NT2/D1 (cell line): Measurements from ENCODE around the gene INPP4B.

Experiments used
- DNase-seq: peaks from one replicate; pipeline ENCODE4 v3.0.0-alpha.2; 2011; ENCODE audit warnings: low read depth, low spot score
- H3K27me3 ChIP-seq: 2 replicates; pipeline ENCODE4 v1.6.0; 2011; ENCODE audit warnings: mild to moderate bottlenecking; ENCODE audit not compliant: insufficient read length, insufficient read depth
- H3K36me3 ChIP-seq: 2 replicates; pipeline ENCODE4 v1.6.1; 2011; ENCODE audit warnings: mild to moderate bottlenecking, low read length, mixed read lengths; ENCODE audit not compliant: insufficient read depth, insufficient read length
- H3K4me1 ChIP-seq: 2 replicates; pipeline ENCODE4 v1.5.1; 2011; ENCODE audit not compliant: insufficient read depth, insufficient read length
- H3K4me3 ChIP-seq: 2 replicates; pipeline ENCODE4 v1.5.1; 2011; ENCODE audit warnings: low read depth; ENCODE audit not compliant: insufficient read length
- H3K9ac ChIP-seq: 2 replicates; pipeline ENCODE4 v1.6.0; 2011; ENCODE audit warnings: low read depth; ENCODE audit not compliant: insufficient read length
- H3K9me3 ChIP-seq: 2 replicates; pipeline ENCODE4 v1.5.1; 2011; ENCODE audit warnings: mild to moderate bottlenecking, low read length; ENCODE audit not compliant: insufficient read depth
- SUZ12 ChIP-seq: IDR thresholded peaks from 2 replicates; pipeline ENCODE4 v1.6.1; 2011; ENCODE audit not compliant: insufficient read length, insufficient read depth; ENCODE audit errors: extremely low read depth
- YY1 ChIP-seq: IDR thresholded peaks from 2 replicates; pipeline ENCODE4 v1.6.1; 2011; ENCODE audit not compliant: insufficient read length, insufficient read depth
- ZNF274 ChIP-seq: IDR thresholded peaks from 2 replicates; pipeline ENCODE4 v1.6.1; 2011; ENCODE audit warnings: mild to moderate bottlenecking, low read depth, low read length

The INPP4B gene

DNA sequence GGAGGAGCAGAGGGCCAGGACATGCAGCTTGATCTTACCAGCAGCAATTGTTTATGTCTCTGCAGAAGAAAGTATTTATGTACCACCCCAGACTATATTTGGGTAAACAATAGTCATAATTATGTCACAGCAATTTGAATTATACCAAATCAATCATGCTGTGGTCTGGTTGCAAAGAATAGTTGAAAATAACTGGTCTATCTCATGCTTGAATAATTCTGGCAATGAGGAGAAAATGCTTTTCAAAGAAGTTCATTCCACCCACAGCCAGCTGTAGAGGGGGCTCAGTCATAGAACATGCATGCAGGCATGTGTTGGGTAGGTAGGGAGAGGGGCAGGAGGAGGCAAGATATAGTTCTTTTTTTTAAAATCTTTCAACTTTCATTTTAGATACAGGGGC, 810.5 kb downstream of the INPP4B start:
- Histone ChIP-seq H3K4me1 (no peaks in the 10 kb centered on the region), H3K4me3 (no peak overlapping the region), H3K9me3 (no peaks in the 10 kb centered on the region), H3K36me3 (no peaks in the 10 kb centered on the region), H3K9ac (no peak overlapping the region), H3K27me3 (no peaks in the 10 kb centered on the region)
- no peak for DNase-seq
- no peak for TF ChIP-seq SUZ12
- no peak for TF ChIP-seq YY1

DNA sequence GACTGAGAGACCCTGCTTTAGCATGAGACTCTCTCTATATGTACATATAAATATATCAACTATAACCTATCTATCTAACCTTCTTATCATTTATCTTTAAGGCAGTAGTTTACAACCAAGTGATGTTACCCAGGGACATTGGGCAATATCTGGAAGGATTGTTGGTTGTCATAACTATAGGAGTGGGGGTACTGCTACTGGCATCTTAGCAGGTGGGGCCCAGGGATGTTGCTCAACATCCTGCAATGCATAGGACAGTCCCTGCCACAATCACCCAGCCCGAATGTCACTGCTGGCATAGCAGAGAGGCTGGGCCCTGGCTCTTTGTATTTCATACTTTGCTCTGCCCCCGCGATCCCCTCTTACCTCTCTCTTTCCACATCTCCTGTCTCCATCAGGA, 812.0 kb downstream of the INPP4B start:
- H3K36me3 ChIP-seq: no peaks in the 10 kb centered on the region
- H3K4me1 ChIP-seq: no peaks in the 10 kb centered on the region
- H3K9me3 ChIP-seq: no peaks in the 10 kb centered on the region
- no peak overlapping the region for H3K4me3 ChIP-seq
- TF ChIP-seq ZNF274: no peak
- no peak for TF ChIP-seq YY1
- no peak for TF ChIP-seq SUZ12
- DNase-seq: no peak
- H3K9ac ChIP-seq: no peak overlapping the region
- no peaks in the 10 kb centered on the region for H3K27me3 ChIP-seq

- Histone ChIP-seq H3K4me1 (no peaks in the 10 kb centered on the region), H3K9me3 (no peaks in the 10 kb centered on the region), H3K36me3 (no peaks in the 10 kb centered on the region), H3K9ac (no peak overlapping the region), H3K4me3 (no peak overlapping the region), H3K27me3 (no peaks in the 10 kb centered on the region)
- DNase-seq: no peak
- no peak for TF ChIP-seq SUZ12
- TF ChIP-seq YY1: no peak
- no peak for TF ChIP-seq ZNF274
Measured at GRCh38 chr4:142030010-142030409, 816.1 kb downstream of the INPP4B start.

DNA sequence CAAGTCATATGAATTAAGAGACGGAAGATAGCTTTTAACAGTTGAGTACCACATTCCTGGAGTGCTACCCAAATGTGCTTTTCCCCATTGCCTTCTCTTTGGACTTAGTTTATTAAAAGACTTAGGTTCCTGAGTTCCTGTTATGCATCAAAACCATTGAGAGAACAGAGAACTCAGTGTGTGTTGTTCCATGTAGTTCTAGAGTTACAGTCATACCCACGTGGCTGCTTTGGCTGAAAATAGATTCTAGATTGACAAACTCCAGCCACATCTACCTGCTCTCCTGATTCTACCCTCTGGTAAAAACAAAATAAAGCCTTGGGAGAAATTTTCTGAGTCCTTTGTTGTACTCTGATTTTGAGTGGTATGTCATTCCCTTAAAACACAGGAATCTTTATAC, 824.3 kb downstream of the INPP4B start:
- H3K4me3 ChIP-seq: no peak overlapping the region
- DNase-seq: no peak
- TF ChIP-seq YY1 (no peak), SUZ12 (no peak), ZNF274 (no peak)

GRCh38 chr4:142021181-142021580, 824.9 kb downstream of the INPP4B start:
- DNase-seq: no peak
- no peaks in the 10 kb centered on the region for H3K36me3 ChIP-seq
- TF ChIP-seq ZNF274 (no peak), YY1 (no peak), SUZ12 (no peak)
- H3K4me1 ChIP-seq: no peaks in the 10 kb centered on the region
- H3K4me3 ChIP-seq: no peak overlapping the region
- no peaks in the 10 kb centered on the region for H3K27me3 ChIP-seq
- H3K9me3 ChIP-seq: no peaks in the 10 kb centered on the region
- H3K9ac ChIP-seq: no peak overlapping the region

More for the DNA sequence above, 824.3 kb downstream of the INPP4B start:
- Histone ChIP-seq H3K4me1 (no peaks in the 10 kb centered on the region), H3K9ac (no peak overlapping the region), H3K27me3 (no peaks in the 10 kb centered on the region), H3K9me3 (no peaks in the 10 kb centered on the region), H3K36me3 (no peaks in the 10 kb centered on the region)

GRCh38 chr4:142016031-142016430, 830.1 kb downstream of the INPP4B start:
- Histone ChIP-seq H3K27me3 (no peaks in the 10 kb centered on the region), H3K4me1 (no peaks in the 10 kb centered on the region), H3K9ac (no peak overlapping the region), H3K4me3 (no peak overlapping the region), H3K36me3 (no peaks in the 10 kb centered on the region), H3K9me3 (no peaks in the 10 kb centered on the region)
- no peak for DNase-seq
- TF ChIP-seq SUZ12 (no peak), ZNF274 (no peak)

GRCh38 chr4:142009751-142010150, 836.4 kb downstream of the INPP4B start:
- TF ChIP-seq ZNF274 (no peak), SUZ12 (no peak), YY1 (no peak)
- H3K27me3 ChIP-seq: no peaks in the 10 kb centered on the region
- H3K36me3 ChIP-seq: no peaks in the 10 kb centered on the region
- H3K4me1 ChIP-seq: no peaks in the 10 kb centered on the region
- no peak overlapping the region for H3K4me3 ChIP-seq
- H3K9me3 ChIP-seq: no peaks in the 10 kb centered on the region
- no peak overlapping the region for H3K9ac ChIP-seq
- no peak for DNase-seq

GRCh38 chr4:142005519-142005918, 840.6 kb downstream of the INPP4B start:
- TF ChIP-seq SUZ12 (no peak), ZNF274 (no peak), YY1 (no peak)
- no peak for DNase-seq

More at GRCh38 chr4:142005519-142005918, 840.6 kb downstream of the INPP4B start:
- no peaks in the 10 kb centered on the region for H3K27me3 ChIP-seq
- no peak overlapping the region for H3K4me3 ChIP-seq
- H3K9ac ChIP-seq: no peak overlapping the region
- H3K4me1 ChIP-seq: no peaks in the 10 kb centered on the region
- H3K36me3 ChIP-seq: no peaks in the 10 kb centered on the region
- no peaks in the 10 kb centered on the region for H3K9me3 ChIP-seq
